Tibial nerve (tissue), 3 donors: Measurements from ENCODE around the gene MEF2C.

ENCODE experiments used
- CTCF ChIP-seq, 5 experiments: fragments of 200-600 bp in 3 of 5; fragments of 450-650 bp in 2 of 5; sonication (generic) in 3 of 5; IDR thresholded peaks; one replicate each; pipeline ENCODE4 v1.5.1; 2016 to 2019; ENCODE audit warnings: antibody characterized with exemption in 5 of 5, mild to moderate bottlenecking in 3 of 5, moderate library complexity in 2 of 5
- POLR2A ChIP-seq, 2 donors: fragments of 450-650 bp; IDR thresholded peaks; one replicate each; pipeline ENCODE4 v1.6.1; 2017; ENCODE audit warnings: antibody characterized with exemption in 2 of 2, mild to moderate bottlenecking in 2 of 2, moderate library complexity in 2 of 2

DNA sequence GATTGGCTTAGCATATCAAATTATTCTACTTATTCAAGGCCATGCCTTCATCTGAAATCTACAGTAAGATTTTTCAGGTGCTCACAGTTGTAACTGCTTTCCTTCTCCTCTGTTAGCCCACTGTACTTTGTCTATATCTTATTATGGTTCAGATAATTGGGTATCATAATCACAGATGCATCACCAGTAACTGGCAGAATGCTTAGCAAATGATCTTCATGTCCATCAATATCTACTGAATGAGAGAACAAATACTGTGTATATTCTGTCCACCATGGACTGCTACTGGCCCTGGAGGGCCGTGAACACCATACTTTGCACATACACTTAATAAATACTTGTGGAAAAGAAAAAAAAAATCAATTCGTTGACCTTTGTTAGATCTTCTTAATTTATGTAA, 96.2 kb downstream of the MEF2C start:
- no peak for TF ChIP-seq CTCF (IDR thresholded peaks at IDR 0.05)
- TF ChIP-seq POLR2A (IDR thresholded peaks at IDR 0.05), result no peak
